ENCODE measurements around the gene HSP90B1.

GRCh38 chr12:103952497-103952896, 22.3 kb downstream of the HSP90B1 start:
- TF ChIP-seq CTCF (IDR thresholded peaks at IDR 0.05) (no peak), POLR2A (IDR thresholded peaks at IDR 0.05) (no peak), EP300 (IDR thresholded peaks at IDR 0.05) (no peak)

All from sigmoid colon (tissue), 4 donors.